Neural cell (in vitro differentiated cells): ENCODE data around the gene LMO7.

Experiments used
- EZH2 ChIP-seq: fragments of 200-600, 300-800 bp; shearing (Covaris generic), sonication (generic); IDR thresholded peaks from 2 replicates; pipeline ENCODE4 v1.6.1; 2014; ENCODE audit warnings: antibody characterized with exemption, low read length, borderline replicate concordance, mild to moderate bottlenecking; ENCODE audit not compliant: insufficient read depth, poor library complexity, severe bottlenecking
- RAD21 ChIP-seq: fragments of 450-650 bp; conservative IDR thresholded peaks from 2 replicates; pipeline ENCODE4 v1.6.1; 2014; ENCODE audit warnings: antibody characterized with exemption, mild to moderate bottlenecking, moderate library complexity
- TF ChIP-seq, protein P1 (sequence below): fragments of 450-650 bp; IDR thresholded peaks from 2 replicates; pipeline ENCODE4 v1.5.1; 2014; ENCODE audit warnings: antibody characterized with exemption, mild to moderate bottlenecking, moderate library complexity; ENCODE audit not compliant: poor library complexity, severe bottlenecking

DNA sequence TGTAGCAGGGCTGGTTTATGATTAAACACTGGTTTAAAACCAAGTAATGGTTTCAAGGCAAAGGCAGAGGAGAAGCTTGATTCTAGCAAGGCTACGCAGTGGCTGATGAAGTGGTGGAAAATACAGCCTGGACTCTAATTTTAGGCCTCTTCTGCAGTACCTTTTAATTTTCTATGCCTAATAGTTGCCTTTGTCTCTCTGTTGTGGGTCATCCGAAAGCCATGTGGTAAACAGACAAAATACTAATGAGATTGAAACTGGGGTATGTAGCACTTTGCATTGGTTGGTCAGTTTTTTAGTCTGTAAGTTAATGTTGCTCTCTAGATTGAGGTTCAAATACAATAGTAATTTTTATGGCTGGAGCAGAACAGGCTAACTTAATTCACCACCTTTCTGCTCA is 3.3 kb downstream of the LMO7 start:
- TF ChIP-seq, protein P1, sequence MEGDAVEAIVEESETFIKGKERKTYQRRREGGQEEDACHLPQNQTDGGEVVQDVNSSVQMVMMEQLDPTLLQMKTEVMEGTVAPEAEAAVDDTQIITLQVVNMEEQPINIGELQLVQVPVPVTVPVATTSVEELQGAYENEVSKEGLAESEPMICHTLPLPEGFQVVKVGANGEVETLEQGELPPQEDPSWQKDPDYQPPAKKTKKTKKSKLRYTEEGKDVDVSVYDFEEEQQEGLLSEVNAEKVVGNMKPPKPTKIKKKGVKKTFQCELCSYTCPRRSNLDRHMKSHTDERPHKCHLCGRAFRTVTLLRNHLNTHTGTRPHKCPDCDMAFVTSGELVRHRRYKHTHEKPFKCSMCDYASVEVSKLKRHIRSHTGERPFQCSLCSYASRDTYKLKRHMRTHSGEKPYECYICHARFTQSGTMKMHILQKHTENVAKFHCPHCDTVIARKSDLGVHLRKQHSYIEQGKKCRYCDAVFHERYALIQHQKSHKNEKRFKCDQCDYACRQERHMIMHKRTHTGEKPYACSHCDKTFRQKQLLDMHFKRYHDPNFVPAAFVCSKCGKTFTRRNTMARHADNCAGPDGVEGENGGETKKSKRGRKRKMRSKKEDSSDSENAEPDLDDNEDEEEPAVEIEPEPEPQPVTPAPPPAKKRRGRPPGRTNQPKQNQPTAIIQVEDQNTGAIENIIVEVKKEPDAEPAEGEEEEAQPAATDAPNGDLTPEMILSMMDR, result no peak
- TF ChIP-seq EZH2 (no peak), RAD21 (no peak)
